Measurements from ENCODE around the gene MKRN2.

GRCh38 chr3:12601072-12601471 lies 44.2 kb downstream of the MKRN2 start:
- TF ChIP-seq CTCF (IDR thresholded peaks at IDR 0.05; ENCODE audit: low read depth, low read length) (no peak), MAX (IDR thresholded peaks at IDR 0.05; ENCODE audit: low read depth, low read length) (no peak), MYC (IDR thresholded peaks at IDR 0.05; ENCODE audit: low read depth, low read length) (no peak), POLR2A (IDR thresholded peaks at IDR 0.05; ENCODE audit: extremely low read depth, insufficient read length) (no peak)

Measured in NB4 (cell line).